Loucy (cell line): ENCODE data around the gene FGF5.

Source experiments
- H2AFZ ChIP-seq: fragments of 200-600 bp; sonication (generic); 2 replicates; pipeline ENCODE4 v1.6.0; 2016; ENCODE audit warnings: antibody characterized with exemption, mild to moderate bottlenecking, low read length, moderate library complexity
- H3F3A ChIP-seq: fragments of 200-600 bp; 2 replicates; pipeline ENCODE4 v1.6.0; 2016; ENCODE audit warnings: antibody characterized with exemption, low read depth, mild to moderate bottlenecking
- H3K27me3 ChIP-seq: fragments of 200-600 bp; sonication (generic); 2 replicates; pipeline ENCODE4 v1.6.1; 2014; ENCODE audit warnings: low read length, mild to moderate bottlenecking; ENCODE audit not compliant: insufficient read depth, poor library complexity, severe bottlenecking
- H3K36me3 ChIP-seq: fragments of 200-600 bp; sonication (generic); 2 replicates; pipeline ENCODE4 v1.6.1; 2016; ENCODE audit warnings: low read length; ENCODE audit not compliant: insufficient read depth
- H3K4me1 ChIP-seq: fragments of 200-600 bp; sonication (generic); 2 replicates; pipeline ENCODE4 v1.5.1; 2014; ENCODE audit warnings: low read length, mild to moderate bottlenecking; ENCODE audit not compliant: insufficient read depth, poor library complexity, severe bottlenecking
- H3K4me2 ChIP-seq: fragments of 200-600 bp; sonication (generic); 2 replicates; pipeline ENCODE4 v1.6.0; 2014; ENCODE audit warnings: antibody characterized with exemption, low read length, low read depth, mild to moderate bottlenecking; ENCODE audit not compliant: poor library complexity, severe bottlenecking
- H3K4me3 ChIP-seq: fragments of 200-600 bp; sonication (generic); 2 replicates; pipeline ENCODE4 v1.5.1; 2014; ENCODE audit warnings: low read length, mild to moderate bottlenecking, mixed read lengths; ENCODE audit not compliant: poor library complexity, severe bottlenecking
- H3K79me2 ChIP-seq: fragments of 200-600 bp; sonication (generic); 2 replicates; pipeline ENCODE4 v1.6.1; 2014; ENCODE audit warnings: low read length; ENCODE audit not compliant: insufficient read depth
- H3K9ac ChIP-seq: fragments of 200-600 bp; sonication (generic); 2 replicates; pipeline ENCODE4 v1.6.0; 2014; ENCODE audit warnings: mild to moderate bottlenecking, low read depth, low read length, moderate library complexity; ENCODE audit not compliant: poor library complexity, severe bottlenecking
- H3K9me2 ChIP-seq: fragments of 200-600 bp; sonication (generic); replicated peaks from 2 replicates; pipeline ENCODE4 v1.6.1; 2016; ENCODE audit warnings: low read depth, low read length, mixed read lengths
- H3K9me3 ChIP-seq: fragments of 200-600 bp; sonication (generic); 2 replicates; pipeline ENCODE4 v1.6.1; 2014; ENCODE audit warnings: mild to moderate bottlenecking, antibody characterized with exemption, low read length, low read depth; ENCODE audit not compliant: insufficient read depth
- H4K20me1 ChIP-seq: fragments of 200-600 bp; sonication (generic); 2 replicates; pipeline ENCODE4 v1.6.0; 2014; ENCODE audit warnings: antibody characterized with exemption, low read length, mild to moderate bottlenecking; ENCODE audit not compliant: insufficient read depth, poor library complexity, severe bottlenecking
- CTCF ChIP-seq: fragments of 200-600 bp; sonication (generic); conservative IDR thresholded peaks from 2 replicates; pipeline ENCODE4 v1.5.1; 2014; ENCODE audit warnings: mild to moderate bottlenecking, antibody characterized with exemption, low read length
- EZH2phosphoT487 ChIP-seq: fragments of 200-600 bp; IDR thresholded peaks from 2 replicates; pipeline ENCODE4 v1.6.1; 2018; ENCODE audit warnings: antibody characterized with exemption, mild to moderate bottlenecking, moderate library complexity, borderline replicate concordance

Gene FGF5

GRCh38 chr4:80235451-80235850 is 31.0 kb upstream of the FGF5 start:
- no peaks in the 10 kb centered on the region for H4K20me1 ChIP-seq

GRCh38 chr4:80237992-80238391 is 28.5 kb upstream of the FGF5 start:
- Histone ChIP-seq H4K20me1 (no peaks in the 10 kb centered on the region), H2AFZ (no peak overlapping the region), H3K4me3 (no peak overlapping the region), H3K4me2 (no peak overlapping the region), H3K36me3 (no peaks in the 10 kb centered on the region), H3F3A (no peaks in the 10 kb centered on the region), H3K9me3 (no peaks in the 10 kb centered on the region), H3K4me1 (peaks cover 16% of the 10 kb centered on the region), H3K9ac (no peak overlapping the region), H3K27me3 (no peaks in the 10 kb centered on the region), H3K9me2 (no peaks in the 10 kb centered on the region), H3K79me2 (no peaks in the 10 kb centered on the region)
- no peak for TF ChIP-seq CTCF
- no peak for TF ChIP-seq EZH2phosphoT487

More at GRCh38 chr4:80235451-80235850, 31.0 kb upstream of the FGF5 start:
- H3K36me3 ChIP-seq, result no peaks in the 10 kb centered on the region
- H3K79me2 ChIP-seq, result no peaks in the 10 kb centered on the region
- peaks cover 9% of the 10 kb centered on the region for H3K4me1 ChIP-seq
- H3K9me3 ChIP-seq, result no peaks in the 10 kb centered on the region
- H3K9ac ChIP-seq, result no peak overlapping the region
- H3K4me2 ChIP-seq, result no peak overlapping the region
- H3K4me3 ChIP-seq, result no peak overlapping the region
- no peak overlapping the region for H2AFZ ChIP-seq
- H3F3A ChIP-seq, result no peaks in the 10 kb centered on the region
- TF ChIP-seq CTCF (no peak), EZH2phosphoT487 (no peak)
- H3K27me3 ChIP-seq, result no peaks in the 10 kb centered on the region
- H3K9me2 ChIP-seq, result no peaks in the 10 kb centered on the region

- H3F3A ChIP-seq, result no peaks in the 10 kb centered on the region
- no peak overlapping the region for H3K4me3 ChIP-seq
- H3K4me2 ChIP-seq, result no peak overlapping the region
- no peak overlapping the region for H3K9ac ChIP-seq
- H4K20me1 ChIP-seq, result no peaks in the 10 kb centered on the region
- H3K9me2 ChIP-seq, result no peaks in the 10 kb centered on the region
- no peaks in the 10 kb centered on the region for H3K9me3 ChIP-seq
- no peak overlapping the region for H2AFZ ChIP-seq
- no peaks in the 10 kb centered on the region for H3K79me2 ChIP-seq
- no peaks in the 10 kb centered on the region for H3K36me3 ChIP-seq
- TF ChIP-seq EZH2phosphoT487 (no peak), CTCF (no peak)
- H3K27me3 ChIP-seq, result no peaks in the 10 kb centered on the region
- H3K4me1 ChIP-seq, result peaks cover 13% of the 10 kb centered on the region
Measured at GRCh38 chr4:80239480-80240150, 26.8 kb upstream of the FGF5 start.
